K562 (cell line): ENCODE measurements around the gene C1QTNF12. TPM values are rescaled to one million over a fixed set of nuclear protein-coding genes. Genes with fewer than 3 reads are reported as not detected.
A peak's percentile ranks its signal among the peaks of the same experiment; 100 is the strongest.

Experiments
- CHD4 ChIP-seq: fragments of 200-600 bp; sonication (generic); IDR thresholded peaks from 3 replicates; pipeline ENCODE4 v1.6.1; 2012; ENCODE audit warnings: low read depth, mild to moderate bottlenecking, mixed read lengths, low read length, inconsistent platforms; ENCODE audit not compliant: insufficient read depth, insufficient replicate concordance, poor library complexity, severe bottlenecking
- CTCFL ChIP-seq: IDR thresholded peaks from 2 replicates; pipeline ENCODE4 v1.6.1; 2011; ENCODE audit warnings: borderline replicate concordance, low read depth, mild to moderate bottlenecking, moderate library complexity, low read length; ENCODE audit not compliant: insufficient read depth, poor library complexity, severe bottlenecking
- ESRRA ChIP-seq: fragments of 450-650 bp; IDR thresholded peaks from 2 replicates; pipeline ENCODE4 v1.6.1; 2014; ENCODE audit warnings: low read depth, mild to moderate bottlenecking, moderate library complexity, borderline replicate concordance
- FOXA3 ChIP-seq, 2 experiments: fragments of 450-650 bp in 1 of 2; sonication (generic) in 1 of 2; formaldehyde crosslinking; IDR thresholded peaks in 1 of 2; conservative IDR thresholded peaks in 1 of 2; 2 replicates each; pipeline versions ENCODE4 v1.4.0 to v1.8.0; 2020 to 2022; ENCODE audit warnings: mild to moderate bottlenecking in 2 of 2, missing genetic modification reagents in 1 of 2
- HDAC1 ChIP-seq, 2 experiments: fragments of 450-650 bp; IDR thresholded peaks; 2 replicates each; pipeline ENCODE4 v1.6.1; 2016 to 2017; ENCODE audit warnings: inconsistent platforms in 1 of 2, mild to moderate bottlenecking in 1 of 2, moderate library complexity in 1 of 2
- NBN ChIP-seq: fragments of 450-650 bp; IDR thresholded peaks from 2 replicates; pipeline ENCODE4 v1.6.1; 2016; ENCODE audit warnings: low read depth, mild to moderate bottlenecking
- NCOA1 ChIP-seq: fragments of 450-650 bp; IDR thresholded peaks from 2 replicates; pipeline ENCODE4 v1.6.1; 2016; ENCODE audit warnings: low read depth
- RBM15 ChIP-seq: fragments of 200-400 bp; formaldehyde crosslinking; IDR thresholded peaks from 2 replicates; pipeline ENCODE4 v1.6.1; 2018; ENCODE audit warnings: mild to moderate bottlenecking, low read length, moderate library complexity; ENCODE audit not compliant: insufficient read depth
- TAL1 ChIP-seq: fragments of 450-650 bp; IDR thresholded peaks from 2 replicates; pipeline ENCODE4 v1.6.1; 2016; ENCODE audit warnings: mild to moderate bottlenecking
- TFAP4 ChIP-seq: sonication (generic); formaldehyde crosslinking; IDR thresholded peaks from 2 replicates; pipeline ENCODE4 v1.8.0; 2022; ENCODE audit warnings: missing genetic modification reagents, mild to moderate bottlenecking, moderate library complexity, borderline replicate concordance
- ZBED1 ChIP-seq: IDR thresholded peaks from 2 replicates; pipeline ENCODE4 v1.6.1; 2014
- ZNF263 ChIP-seq: sonication (generic); formaldehyde crosslinking; IDR thresholded peaks from 2 replicates; pipeline ENCODE4 v1.8.0; 2022; ENCODE audit warnings: mild to moderate bottlenecking, missing genetic modification reagents, borderline replicate concordance
- polyA plus RNA-seq, 8 experiments: library from polyadenylated mRNA; depleted of rRNA in 4 of 8; stranded (reverse) in 5 of 8; unstranded in 3 of 8; fragments of >200 nt; fragmentation: Nextera tagmentation in 2 of 8; fragmentation: Illumina TruSeq in 1 of 8; extraction: Ambion mirVana in 2 of 8; extraction: Trizol in 1 of 8; gene quantifications; 2 replicates each; pipeline versions ENCODE4 v1.2.1 to v1.2.3, GENCODE V29; 2011 to 2014; ENCODE audit warnings: inconsistent platforms in 1 of 8, missing spikeins in 1 of 8
- total RNA-seq, 7 experiments: library from RNA; depleted of rRNA in 6 of 7; stranded (reverse); fragments of >200 nt in 6 of 7; fragmentation: Illumina TruSeq in 2 of 7; extraction: Trizol in 2 of 7; gene quantifications; 2 replicates each; pipeline versions ENCODE4 v1.2.1 to v1.2.3, GENCODE V29; 2011 to 2021; ENCODE audit warnings: low replicate concordance in 1 of 7
- TF ChIP-seq, protein P1 (sequence below), 3 experiments: IDR thresholded peaks in 2 of 3; conservative IDR thresholded peaks in 1 of 3; 2 replicates each; pipeline ENCODE4 v1.5.1; 2011 to 2012; ENCODE audit warnings: low read length in 3 of 3, mild to moderate bottlenecking in 3 of 3, control low read depth in 2 of 3, improper control_type of control experiment in 1 of 3, inconsistent platforms in 1 of 3, low read depth in 1 of 3, mixed read lengths in 1 of 3, moderate library complexity in 1 of 3; ENCODE audit not compliant: insufficient read depth in 2 of 3
- TF ChIP-seq, protein P2 (sequence below): fragments of 250-450 bp; sonication (Bioruptor Pico); IDR thresholded peaks from 2 replicates; pipeline ENCODE4 v1.8.0; 2022; ENCODE audit warnings: moderate library complexity, mild to moderate bottlenecking, inconsistent platforms
- TF ChIP-seq, protein P3 (sequence below): fragments of 450-650 bp; IDR thresholded peaks from 2 replicates; pipeline ENCODE4 v1.6.1; 2017; ENCODE audit warnings: antibody characterized with exemption
- TF ChIP-seq, protein P4 (sequence below): sonication (generic); formaldehyde crosslinking; IDR thresholded peaks from 2 replicates; pipeline ENCODE4 v1.8.1; 2023; ENCODE audit warnings: mild to moderate bottlenecking, missing genetic modification reagents

C1QTNF12 gene
- total and polyA plus RNA-seq, 9 of the 15 experiments (the other 6 are each of a cell fraction or from before 2014, with no cell fraction given), result 0.11 to 4.3 (median 0.93) TPM; not detected in 3

GRCh38 chr1:1230656-1231399 lies 15.7 kb downstream of the C1QTNF12 start (continued):
- TF ChIP-seq, protein P1, sequence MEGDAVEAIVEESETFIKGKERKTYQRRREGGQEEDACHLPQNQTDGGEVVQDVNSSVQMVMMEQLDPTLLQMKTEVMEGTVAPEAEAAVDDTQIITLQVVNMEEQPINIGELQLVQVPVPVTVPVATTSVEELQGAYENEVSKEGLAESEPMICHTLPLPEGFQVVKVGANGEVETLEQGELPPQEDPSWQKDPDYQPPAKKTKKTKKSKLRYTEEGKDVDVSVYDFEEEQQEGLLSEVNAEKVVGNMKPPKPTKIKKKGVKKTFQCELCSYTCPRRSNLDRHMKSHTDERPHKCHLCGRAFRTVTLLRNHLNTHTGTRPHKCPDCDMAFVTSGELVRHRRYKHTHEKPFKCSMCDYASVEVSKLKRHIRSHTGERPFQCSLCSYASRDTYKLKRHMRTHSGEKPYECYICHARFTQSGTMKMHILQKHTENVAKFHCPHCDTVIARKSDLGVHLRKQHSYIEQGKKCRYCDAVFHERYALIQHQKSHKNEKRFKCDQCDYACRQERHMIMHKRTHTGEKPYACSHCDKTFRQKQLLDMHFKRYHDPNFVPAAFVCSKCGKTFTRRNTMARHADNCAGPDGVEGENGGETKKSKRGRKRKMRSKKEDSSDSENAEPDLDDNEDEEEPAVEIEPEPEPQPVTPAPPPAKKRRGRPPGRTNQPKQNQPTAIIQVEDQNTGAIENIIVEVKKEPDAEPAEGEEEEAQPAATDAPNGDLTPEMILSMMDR (IDR thresholded peaks at IDR 0.05 in 2 of 3, conservative IDR thresholded peaks at IDR 0.05 in 1 of 3; ENCODE audit: insufficient read depth in 2 of 3, low read depth in 1 of 3, low read length in 3 of 3), result peak; percentile 36 to 49 (median 49); a peak in 5 of 6 replicates
- TF ChIP-seq NBN, result no peak
- TF ChIP-seq CHD4, result no peak
- 0 out of 4 replicates have a peak, but pooled peaks of 1 of the 2 experiments have one; percentile 7 for TF ChIP-seq HDAC1 (IDR thresholded peaks at IDR 0.05)
- TF ChIP-seq, protein P2, sequence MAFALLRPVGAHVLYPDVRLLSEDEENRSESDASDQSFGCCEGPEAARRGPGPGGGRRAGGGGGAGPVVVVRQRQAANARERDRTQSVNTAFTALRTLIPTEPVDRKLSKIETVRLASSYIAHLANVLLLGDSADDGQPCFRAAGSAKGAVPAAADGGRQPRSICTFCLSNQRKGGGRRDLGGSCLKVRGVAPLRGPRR (CRISPR knock-in tag), result no peak
- TF ChIP-seq RBM15, result no peak
- TF ChIP-seq, protein P3, sequence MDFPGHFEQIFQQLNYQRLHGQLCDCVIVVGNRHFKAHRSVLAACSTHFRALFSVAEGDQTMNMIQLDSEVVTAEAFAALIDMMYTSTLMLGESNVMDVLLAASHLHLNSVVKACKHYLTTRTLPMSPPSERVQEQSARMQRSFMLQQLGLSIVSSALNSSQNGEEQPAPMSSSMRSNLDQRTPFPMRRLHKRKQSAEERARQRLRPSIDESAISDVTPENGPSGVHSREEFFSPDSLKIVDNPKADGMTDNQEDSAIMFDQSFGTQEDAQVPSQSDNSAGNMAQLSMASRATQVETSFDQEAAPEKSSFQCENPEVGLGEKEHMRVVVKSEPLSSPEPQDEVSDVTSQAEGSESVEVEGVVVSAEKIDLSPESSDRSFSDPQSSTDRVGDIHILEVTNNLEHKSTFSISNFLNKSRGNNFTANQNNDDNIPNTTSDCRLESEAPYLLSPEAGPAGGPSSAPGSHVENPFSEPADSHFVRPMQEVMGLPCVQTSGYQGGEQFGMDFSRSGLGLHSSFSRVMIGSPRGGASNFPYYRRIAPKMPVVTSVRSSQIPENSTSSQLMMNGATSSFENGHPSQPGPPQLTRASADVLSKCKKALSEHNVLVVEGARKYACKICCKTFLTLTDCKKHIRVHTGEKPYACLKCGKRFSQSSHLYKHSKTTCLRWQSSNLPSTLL, result no peak
- TF ChIP-seq TFAP4 (CRISPR knock-in tag), result no peak
- no peak for TF ChIP-seq TAL1
- TF ChIP-seq ZBED1, result no peak
- TF ChIP-seq FOXA3 (CRISPR knock-in tag; conservative IDR thresholded peaks at IDR 0.05 in 1 of 2, IDR thresholded peaks at IDR 0.05 in 1 of 2), result no peak
- TF ChIP-seq, protein P4, sequence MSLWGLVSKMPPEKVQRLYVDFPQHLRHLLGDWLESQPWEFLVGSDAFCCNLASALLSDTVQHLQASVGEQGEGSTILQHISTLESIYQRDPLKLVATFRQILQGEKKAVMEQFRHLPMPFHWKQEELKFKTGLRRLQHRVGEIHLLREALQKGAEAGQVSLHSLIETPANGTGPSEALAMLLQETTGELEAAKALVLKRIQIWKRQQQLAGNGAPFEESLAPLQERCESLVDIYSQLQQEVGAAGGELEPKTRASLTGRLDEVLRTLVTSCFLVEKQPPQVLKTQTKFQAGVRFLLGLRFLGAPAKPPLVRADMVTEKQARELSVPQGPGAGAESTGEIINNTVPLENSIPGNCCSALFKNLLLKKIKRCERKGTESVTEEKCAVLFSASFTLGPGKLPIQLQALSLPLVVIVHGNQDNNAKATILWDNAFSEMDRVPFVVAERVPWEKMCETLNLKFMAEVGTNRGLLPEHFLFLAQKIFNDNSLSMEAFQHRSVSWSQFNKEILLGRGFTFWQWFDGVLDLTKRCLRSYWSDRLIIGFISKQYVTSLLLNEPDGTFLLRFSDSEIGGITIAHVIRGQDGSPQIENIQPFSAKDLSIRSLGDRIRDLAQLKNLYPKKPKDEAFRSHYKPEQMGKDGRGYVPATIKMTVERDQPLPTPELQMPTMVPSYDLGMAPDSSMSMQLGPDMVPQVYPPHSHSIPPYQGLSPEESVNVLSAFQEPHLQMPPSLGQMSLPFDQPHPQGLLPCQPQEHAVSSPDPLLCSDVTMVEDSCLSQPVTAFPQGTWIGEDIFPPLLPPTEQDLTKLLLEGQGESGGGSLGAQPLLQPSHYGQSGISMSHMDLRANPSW (CRISPR knock-in tag), result no peak
- no peak for TF ChIP-seq NCOA1
- TF ChIP-seq ZNF263 (CRISPR knock-in tag), result peak; percentile 1; the same call in 1 of the 2 replicates
- TF ChIP-seq CTCFL, result no peak
- TF ChIP-seq ESRRA, result no peak
